Activated CD4-positive, alpha-beta T cell treated with anti-CD3 and anti-CD28 coated beads, Interleukin-2, Interleukin-4, amounts not matched to agents 100 ng/mL and 50 ng/mL, durations not matched to agents 16 hours and 8 hours (primary cell): ENCODE results near the gene LHX4.
"Not testable (repeated sequence)": the region's sequence is repeated elsewhere in the genome, so short reads cannot be mapped to it uniquely, and the experiment has no call there.

Experiments used
- DNase-seq: peaks from one replicate; pipeline ENCODE4 v3.0.0-alpha.2; 2020; ENCODE audit warnings: low spot score

The LHX4 gene

DNA sequence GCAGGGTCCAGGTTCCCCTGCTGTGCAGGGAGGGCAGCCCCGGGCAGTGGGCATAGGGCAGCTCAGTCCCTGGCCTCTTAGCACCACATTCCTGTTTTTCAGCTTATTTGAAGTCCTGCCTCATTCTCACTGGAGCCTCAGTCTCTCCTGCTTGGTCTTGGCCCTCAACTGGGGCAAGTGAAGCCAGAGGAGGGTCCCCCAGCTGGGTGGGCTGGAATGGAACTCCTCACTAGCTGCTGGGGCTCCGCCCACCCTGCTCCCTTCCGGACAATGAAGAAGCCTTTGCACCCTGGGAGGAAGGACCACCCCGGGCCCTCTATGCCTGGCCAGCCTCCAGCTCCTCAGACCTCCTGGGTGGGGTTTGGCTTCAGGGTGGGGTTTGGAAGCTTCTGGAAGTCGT lies 32.8 kb upstream of the LHX4 start:
- DNase-seq = no peak

GRCh38 chr1:180198196-180198595 lies 31.9 kb upstream of the LHX4 start:
- no peak for DNase-seq

- DNase-seq = no peak
Observed at GRCh38 chr1:180198611-180199010, 31.5 kb upstream of the LHX4 start.

DNA sequence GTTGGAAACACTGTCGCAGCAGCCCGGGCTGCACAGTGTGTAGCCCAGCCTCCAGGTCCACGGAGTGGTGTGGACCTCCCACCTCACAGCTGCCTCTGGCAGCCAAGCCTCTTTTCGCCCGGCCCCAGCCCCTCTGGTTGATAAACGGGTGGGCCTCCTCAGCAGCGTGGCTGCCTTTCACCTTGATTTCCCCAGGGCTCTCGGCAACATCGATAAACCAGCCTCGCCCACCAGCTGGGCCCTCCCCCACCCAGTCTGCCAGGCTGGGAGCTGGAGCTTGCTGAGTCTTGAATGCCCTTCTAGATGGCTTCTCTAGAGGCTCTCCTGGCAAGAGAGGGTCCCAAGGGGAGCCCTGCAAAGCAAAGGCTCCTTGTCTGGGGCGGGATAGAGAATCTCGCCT lies 31.0 kb upstream of the LHX4 start:
- no peak for DNase-seq

GRCh38 chr1:180201451-180202200 lies 28.4 kb upstream of the LHX4 start:
- DNase-seq = no peak

GRCh38 chr1:180202588-180202987 lies 27.5 kb upstream of the LHX4 start:
- not testable (repeated sequence) for DNase-seq

- DNase-seq = no peak
Observed at GRCh38 chr1:180204231-180204630, 25.8 kb upstream of the LHX4 start.

DNA sequence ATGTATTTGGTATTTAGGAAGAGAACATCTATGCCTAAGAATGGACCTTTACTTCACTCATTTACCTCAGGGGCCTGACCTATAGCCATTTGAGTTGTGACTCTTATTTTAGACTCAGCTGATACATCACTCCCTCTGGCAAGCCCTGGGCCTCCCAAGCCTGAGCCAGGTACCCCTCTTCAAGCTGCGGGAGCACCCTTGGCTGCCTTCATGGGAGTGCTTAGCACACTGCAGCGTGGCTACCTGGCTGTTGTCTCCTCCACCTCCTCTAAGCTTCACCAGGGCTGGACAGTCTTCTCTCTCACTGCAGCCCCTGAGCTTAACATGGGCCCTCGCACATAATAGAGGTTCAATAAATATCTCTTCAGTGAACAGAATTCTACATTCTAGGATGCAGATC lies 23.5 kb upstream of the LHX4 start:
- no peak for DNase-seq

DNA sequence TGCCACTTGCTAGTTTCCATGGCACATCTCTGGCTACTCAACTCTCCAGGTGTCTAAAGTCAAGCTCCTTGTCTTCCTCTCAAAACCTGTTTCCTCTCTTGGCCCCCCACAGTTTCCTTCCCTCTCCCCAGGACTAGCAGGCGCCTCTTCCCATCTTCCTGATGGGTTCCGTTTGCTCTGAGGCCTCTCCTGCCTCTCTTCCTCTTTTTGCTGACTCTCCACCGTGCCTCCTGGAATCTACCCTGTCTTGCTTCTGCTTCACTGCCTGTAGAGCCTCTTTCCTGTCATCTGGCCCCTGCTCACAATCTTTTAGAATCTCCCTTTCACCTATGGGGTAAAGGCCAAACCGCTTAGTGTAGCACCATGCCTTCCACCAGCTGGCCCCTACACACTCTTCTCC lies 21.8 kb upstream of the LHX4 start:
- no peak for DNase-seq

DNA sequence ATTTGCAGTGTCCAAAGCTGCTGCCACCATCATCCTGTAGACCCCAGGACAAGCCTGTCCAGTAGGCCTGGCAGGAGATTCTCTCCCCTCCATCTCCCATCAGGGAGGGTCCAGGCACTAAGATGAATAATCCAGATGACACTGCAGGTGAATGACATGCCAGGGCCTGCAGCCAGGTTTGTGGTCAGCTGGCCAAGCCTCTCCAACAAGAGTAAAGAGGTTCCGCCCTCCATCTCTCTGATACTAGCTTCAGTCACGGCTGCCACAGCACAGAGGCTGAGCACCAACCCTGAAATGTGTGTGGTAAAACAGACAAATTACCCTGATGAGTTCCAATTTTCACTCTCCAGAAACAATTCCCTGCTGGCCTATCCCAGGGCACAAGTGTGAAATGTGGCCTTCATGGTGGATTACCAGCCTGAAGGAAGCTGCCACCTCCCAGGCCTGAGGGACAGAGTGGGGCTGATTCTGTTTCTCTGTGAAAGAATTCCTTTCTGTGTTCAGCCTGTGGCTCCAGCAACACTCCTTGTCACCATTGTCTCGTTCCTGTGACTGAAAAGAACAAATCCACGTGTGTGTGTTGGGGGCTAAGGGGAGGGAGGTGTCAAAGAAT lies 19.9 kb upstream of the LHX4 start:
- DNase-seq = no peak

GRCh38 chr1:180211156-180211859 lies 18.8 kb upstream of the LHX4 start:
- no peak for DNase-seq

DNA sequence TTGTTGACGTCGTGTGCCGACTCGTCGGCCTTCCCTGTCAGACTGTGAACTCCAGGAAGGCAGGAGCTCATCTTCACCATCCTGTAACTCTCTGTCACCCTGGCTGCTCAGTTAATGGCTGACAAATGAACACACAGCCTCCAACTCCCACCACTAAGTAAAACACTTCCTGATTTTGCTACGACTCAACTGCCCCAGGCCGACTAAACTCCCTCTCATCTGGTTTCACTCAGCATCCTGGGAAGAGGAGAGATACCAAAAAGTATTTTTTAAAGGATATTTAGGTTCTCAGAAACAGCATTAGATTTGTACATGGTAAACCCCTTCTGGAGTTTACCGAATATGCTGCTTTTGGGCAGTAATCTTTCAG lies 18.2 kb upstream of the LHX4 start:
- DNase-seq = no peak

DNA sequence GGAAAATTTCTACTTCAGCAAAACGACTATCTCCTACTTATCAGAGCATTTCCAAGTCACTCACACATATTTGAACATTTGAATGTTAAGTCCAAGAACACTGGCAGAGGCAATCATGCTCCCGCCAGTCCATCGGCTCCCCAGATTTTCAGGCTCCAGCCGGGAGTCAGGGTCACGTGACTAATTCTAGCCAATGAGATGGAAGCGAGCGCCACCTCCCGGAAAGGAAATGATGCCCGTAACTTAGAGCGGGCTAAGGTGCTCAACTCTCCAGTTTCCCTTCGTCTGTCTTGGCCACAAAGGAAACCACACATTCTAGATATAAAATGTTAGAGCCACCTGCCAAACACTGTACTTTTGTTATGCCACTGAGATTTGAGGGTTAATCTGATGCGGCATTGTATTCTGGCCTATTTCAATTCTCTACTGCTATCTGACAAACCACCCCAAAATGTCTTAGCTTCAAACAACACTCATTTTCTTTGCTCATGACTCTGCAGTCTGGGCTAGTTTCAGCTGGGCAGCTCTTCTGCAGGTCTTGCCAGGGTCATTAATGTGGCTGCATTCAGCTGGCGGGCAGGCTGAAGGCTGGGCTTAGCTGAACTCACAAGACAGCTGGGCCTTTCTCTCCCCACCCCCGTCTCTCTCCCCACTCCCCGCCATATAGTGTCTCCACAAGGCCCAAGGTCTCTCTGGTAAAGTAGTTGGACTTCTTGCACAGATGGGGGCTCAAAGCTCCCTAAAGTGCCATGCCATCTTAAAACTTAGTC lies 16.5 kb upstream of the LHX4 start:
- peak; percentile 81 for DNase-seq

DNA sequence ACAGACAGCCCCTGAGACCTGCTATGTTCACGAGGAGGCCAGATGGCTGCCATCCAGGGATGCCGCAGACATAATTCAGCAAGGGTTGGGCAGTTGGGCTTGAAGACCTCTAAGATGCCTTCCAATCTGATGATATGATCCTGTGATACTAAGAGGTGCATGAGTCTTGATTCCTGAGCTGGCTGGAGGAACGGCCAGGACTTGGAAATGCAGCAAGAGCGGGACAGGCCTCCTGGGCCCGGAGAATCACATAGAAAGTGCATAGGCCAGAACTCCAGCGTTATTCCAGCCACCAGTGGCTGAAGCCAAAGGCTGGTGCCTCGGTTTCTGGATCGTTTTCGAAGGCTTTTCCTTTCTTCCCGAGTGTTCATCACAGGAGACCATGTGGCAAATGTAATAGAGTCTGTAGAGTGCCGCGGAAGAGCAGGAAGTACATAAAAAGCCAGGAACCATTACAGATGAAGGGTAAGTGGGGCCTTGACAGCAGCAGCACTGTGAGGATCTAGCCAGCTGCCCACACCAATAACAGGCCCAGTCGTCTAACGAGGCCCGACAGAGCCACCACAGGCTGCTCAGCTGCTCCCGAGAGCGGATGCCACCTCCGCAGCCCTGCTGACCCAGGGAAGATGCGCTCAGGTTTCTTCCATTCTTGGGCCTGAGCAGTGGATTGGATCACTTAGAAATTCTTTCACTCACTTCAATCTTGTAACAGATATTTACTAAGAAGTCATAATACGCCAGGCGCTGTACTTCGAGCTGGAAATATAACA lies 14.0 kb upstream of the LHX4 start:
- DNase-seq = no peak

- no peak for DNase-seq
Observed at GRCh38 chr1:180217006-180217405, 13.1 kb upstream of the LHX4 start.

DNA sequence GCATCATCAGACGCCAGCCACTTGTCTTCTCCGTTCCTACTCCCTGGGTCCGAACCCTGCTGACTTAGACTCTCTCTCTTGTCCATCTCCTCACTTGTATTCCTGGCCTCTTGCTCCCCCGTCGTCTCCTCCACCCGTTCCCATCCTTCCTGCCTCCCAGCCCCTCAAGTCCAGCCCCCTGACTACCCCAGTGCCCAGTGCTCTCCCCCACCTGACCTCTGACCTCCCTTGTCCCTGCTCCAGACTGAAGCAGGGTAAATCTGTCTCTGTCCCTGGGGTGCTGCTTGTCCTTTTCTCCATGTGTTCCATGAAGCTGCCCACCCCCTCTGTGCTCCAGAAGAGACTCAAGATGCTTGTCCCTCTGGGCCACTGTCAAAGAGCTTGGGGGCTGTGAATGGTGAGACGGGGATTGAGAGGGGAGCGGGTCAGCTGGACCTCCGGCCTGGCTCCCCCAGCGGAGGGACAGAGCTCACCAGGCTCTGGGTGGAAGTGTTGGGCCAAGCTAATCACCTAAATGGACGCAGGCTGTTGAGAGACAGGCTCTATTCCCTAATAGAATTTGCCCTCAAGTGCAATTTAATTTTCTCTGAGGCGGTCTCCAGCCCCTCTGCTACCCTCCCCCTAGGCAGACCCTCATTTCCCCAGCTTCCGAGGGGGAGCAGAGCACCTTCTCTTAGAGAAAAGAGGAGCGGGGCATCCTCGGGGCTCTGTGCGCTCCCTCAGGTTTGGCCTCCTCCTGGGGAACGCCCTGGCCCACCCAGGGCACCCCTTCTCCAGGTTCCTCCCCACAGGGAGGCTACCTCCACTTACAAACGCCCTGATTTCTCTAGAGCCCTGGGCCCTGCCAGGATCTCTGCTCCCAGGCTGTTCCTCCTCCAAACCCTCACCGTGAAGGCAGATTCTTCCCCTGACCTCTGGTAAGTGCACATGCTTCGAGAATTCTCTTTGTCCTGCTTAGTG lies 11.0 kb upstream of the LHX4 start:
- no peak for DNase-seq

DNA sequence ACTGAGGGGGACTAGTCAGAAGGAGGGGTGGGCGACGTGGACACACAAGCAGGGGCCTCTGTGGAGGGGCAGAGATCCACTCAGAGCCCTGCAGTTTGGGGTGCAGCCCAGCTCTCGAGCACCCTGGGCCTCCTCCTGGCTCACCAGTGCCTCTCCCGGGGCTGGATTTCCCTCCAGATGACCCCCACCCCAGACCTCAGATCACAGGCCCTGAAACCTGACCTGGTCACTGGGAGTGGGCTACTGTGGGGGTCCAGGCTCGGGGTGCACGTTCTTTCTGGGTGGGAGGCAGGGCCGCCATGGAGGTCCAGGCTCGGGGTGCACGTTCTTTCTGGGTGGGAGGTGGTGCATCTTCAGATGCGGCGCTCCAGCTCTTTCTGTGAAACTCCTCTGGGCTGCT lies 10.3 kb upstream of the LHX4 start:
- no peak for DNase-seq

DNA sequence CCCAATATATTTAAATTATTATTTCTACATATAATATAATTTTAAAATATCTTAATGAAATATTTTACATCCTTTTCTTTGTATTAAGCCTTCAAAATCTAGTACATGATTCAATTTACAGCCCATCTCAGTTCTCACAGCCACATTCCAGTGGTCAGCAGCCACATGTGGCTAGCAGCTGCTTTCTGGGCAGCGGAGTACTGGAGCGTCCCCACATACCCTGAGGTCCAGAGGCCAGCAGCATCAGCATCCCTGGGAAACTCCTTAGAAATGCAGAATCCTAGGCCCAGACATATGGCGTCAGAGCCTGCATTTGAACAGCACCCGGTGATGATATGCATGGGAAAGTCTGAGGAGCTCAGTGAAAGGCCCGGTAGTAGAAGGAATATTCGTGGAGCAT lies 8.6 kb upstream of the LHX4 start:
- no peak for DNase-seq

DNA sequence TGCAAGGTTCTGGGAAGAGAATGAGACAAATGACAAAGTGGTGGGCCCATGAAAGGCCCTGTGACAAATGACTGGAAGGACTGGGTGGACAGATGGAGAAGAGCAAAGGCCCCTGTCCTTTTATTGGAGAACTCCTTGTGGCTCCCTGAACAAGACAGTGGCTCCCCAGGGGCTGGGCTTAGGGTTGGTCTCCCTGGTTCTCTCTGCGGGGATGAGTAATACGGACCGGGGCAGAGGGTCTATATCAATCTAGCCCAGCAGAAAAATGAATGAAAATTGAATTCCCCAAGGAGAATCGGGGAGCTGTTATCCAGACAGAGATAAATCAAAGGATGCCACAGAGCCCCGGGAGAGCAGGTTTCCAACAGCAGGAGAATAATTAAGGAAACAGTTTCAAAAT lies 5.2 kb upstream of the LHX4 start:
- DNase-seq = no peak

DNA sequence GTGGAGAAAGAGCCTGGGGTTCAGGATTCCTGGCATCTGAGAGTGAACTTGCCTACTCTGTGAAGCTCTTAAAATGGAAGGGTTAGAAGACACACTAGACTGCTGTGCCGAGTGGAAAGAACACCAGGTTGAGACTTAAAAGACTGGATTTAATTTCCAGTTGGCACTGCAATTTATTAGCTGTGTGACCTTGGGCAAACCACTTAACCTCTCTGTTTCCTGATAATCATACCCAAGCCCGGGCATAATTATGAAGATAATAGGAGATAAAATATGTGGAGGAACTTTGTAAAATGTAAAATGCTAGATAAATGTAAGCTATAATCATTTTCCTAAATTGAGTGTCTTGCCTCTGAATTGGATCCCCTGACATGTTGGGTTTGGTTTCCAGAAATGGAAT lies 4.7 kb upstream of the LHX4 start:
- no peak for DNase-seq
